GM12878 (cell line): ENCODE results near the gene SLCO1C1.

Experiments used
- EZH2 ChIP-seq: IDR thresholded peaks from 2 replicates; pipeline ENCODE4 v1.6.1; 2012; ENCODE audit warnings: low read depth, mild to moderate bottlenecking, control low read depth, inconsistent platforms, low read length, borderline replicate concordance; ENCODE audit not compliant: control insufficient read depth
- NR2C2 ChIP-seq: IDR thresholded peaks from 2 replicates; pipeline ENCODE4 v1.6.1; 2011; ENCODE audit warnings: borderline replicate concordance, low read depth; ENCODE audit not compliant: control insufficient read depth, insufficient read length
- YBX1 ChIP-seq: fragments of 450-650 bp; IDR thresholded peaks from 2 replicates; pipeline ENCODE4 v1.6.1; 2016; ENCODE audit warnings: antibody characterized with exemption

GRCh38 chr12:20695232-20695631 is at the start of gene SLCO1C1:
- TF ChIP-seq NR2C2, result no peak
- no peak for TF ChIP-seq EZH2
- TF ChIP-seq YBX1, result no peak
